GM12878 (cell line): Measurements from ENCODE around the gene SMPD3.

Source experiments
- BACH1 ChIP-seq: fragments of 450-650 bp; IDR thresholded peaks from 2 replicates; pipeline ENCODE4 v1.6.1; 2017; ENCODE audit warnings: mild to moderate bottlenecking, borderline replicate concordance
- ETV6 ChIP-seq, 2 experiments: fragments of 450-650 bp in 1 of 2; IDR thresholded peaks in 1 of 2; conservative IDR thresholded peaks in 1 of 2; 2 replicates each; pipeline ENCODE4 v1.6.1; 2014; ENCODE audit warnings: antibody characterized with exemption in 1 of 2, borderline replicate concordance in 1 of 2, low read depth in 1 of 2, mild to moderate bottlenecking in 1 of 2, moderate library complexity in 1 of 2
- FOXK2 ChIP-seq: fragments of 450-650 bp; IDR thresholded peaks from 2 replicates; pipeline ENCODE4 v1.6.1; 2017; ENCODE audit warnings: mild to moderate bottlenecking, moderate library complexity
- POLR2A ChIP-seq: IDR thresholded peaks from 2 replicates; pipeline ENCODE4 v1.6.1; 2011; ENCODE audit warnings: low read depth, mild to moderate bottlenecking, low read length
- SUZ12 ChIP-seq: fragments of 200-600 bp; sonication (generic); IDR thresholded peaks from one replicate; pipeline ENCODE4 v1.6.1; 2018; ENCODE audit warnings: antibody characterized with exemption, mild to moderate bottlenecking; ENCODE audit not compliant: unreplicated experiment
- TAF1 ChIP-seq: IDR thresholded peaks from 2 replicates; pipeline ENCODE4 v1.6.1; 2011; ENCODE audit warnings: mild to moderate bottlenecking, low read depth, low read length, borderline replicate concordance
- TF ChIP-seq, protein P1 (sequence below): IDR thresholded peaks from 2 replicates; pipeline ENCODE4 v1.6.1; 2012; ENCODE audit warnings: low read length, inconsistent platforms

DNA sequence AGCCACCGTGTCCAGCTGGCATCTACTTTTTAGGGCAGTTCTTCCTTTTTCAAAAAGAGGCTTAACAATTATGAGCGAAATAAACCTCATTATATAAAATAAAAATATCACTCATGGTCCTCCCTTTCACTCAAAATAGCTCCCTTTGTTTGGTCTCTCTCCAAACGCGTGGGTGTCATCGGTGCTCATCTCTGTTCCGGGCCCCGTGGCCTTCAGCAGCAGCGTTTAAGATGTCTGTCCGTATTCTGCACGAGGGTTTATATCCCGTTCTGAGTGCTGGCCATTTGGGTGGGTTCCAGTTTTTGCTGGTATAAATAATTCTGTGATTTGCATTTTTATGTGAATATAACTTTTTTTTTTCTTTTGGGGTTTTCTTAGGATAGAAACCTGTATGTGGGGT is 104.1 kb downstream of the SMPD3 start:
- TF ChIP-seq, protein P1, sequence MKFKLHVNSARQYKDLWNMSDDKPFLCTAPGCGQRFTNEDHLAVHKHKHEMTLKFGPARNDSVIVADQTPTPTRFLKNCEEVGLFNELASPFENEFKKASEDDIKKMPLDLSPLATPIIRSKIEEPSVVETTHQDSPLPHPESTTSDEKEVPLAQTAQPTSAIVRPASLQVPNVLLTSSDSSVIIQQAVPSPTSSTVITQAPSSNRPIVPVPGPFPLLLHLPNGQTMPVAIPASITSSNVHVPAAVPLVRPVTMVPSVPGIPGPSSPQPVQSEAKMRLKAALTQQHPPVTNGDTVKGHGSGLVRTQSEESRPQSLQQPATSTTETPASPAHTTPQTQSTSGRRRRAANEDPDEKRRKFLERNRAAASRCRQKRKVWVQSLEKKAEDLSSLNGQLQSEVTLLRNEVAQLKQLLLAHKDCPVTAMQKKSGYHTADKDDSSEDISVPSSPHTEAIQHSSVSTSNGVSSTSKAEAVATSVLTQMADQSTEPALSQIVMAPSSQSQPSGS, result no peak
- TF ChIP-seq ETV6 (conservative IDR thresholded peaks at IDR 0.05 in 1 of 2, IDR thresholded peaks at IDR 0.05 in 1 of 2; ENCODE audit: borderline replicate concordance in 1 of 2, low read depth in 1 of 2) (no peak), SUZ12 (no peak), BACH1 (no peak), FOXK2 (no peak), TAF1 (no peak), POLR2A (no peak)
